ENCODE measurements around the gene ONECUT3.

The ONECUT3 gene

GRCh38 chr19:1816530-1817298 is 63.4 kb downstream of the ONECUT3 start:
- no peak for DNase-seq

- no peak for DNase-seq
Measured at GRCh38 chr19:1817553-1818179, 64.4 kb downstream of the ONECUT3 start.

- DNase-seq = no peak
Measured at GRCh38 chr19:1818549-1819195, 65.4 kb downstream of the ONECUT3 start.

- no peak for DNase-seq
Measured at GRCh38 chr19:1819341-1820255, 66.3 kb downstream of the ONECUT3 start.

GRCh38 chr19:1822210-1822609 is 68.9 kb downstream of the ONECUT3 start:
- DNase-seq = no peak

- DNase-seq = no peak
Measured at GRCh38 chr19:1823020-1823419, 69.7 kb downstream of the ONECUT3 start.

- DNase-seq = no peak
Measured at GRCh38 chr19:1823539-1824251, 70.4 kb downstream of the ONECUT3 start.

GRCh38 chr19:1824252-1824622 is 70.9 kb downstream of the ONECUT3 start:
- DNase-seq = no peak

- DNase-seq = peak; percentile 65
Measured at GRCh38 chr19:1825909-1826556, 72.7 kb downstream of the ONECUT3 start.

- no peak for DNase-seq
Measured at GRCh38 chr19:1826557-1827521, 73.5 kb downstream of the ONECUT3 start.

- DNase-seq = no peak
Measured at GRCh38 chr19:1827566-1828278, 74.4 kb downstream of the ONECUT3 start.

GRCh38 chr19:1828279-1829238 is 75.3 kb downstream of the ONECUT3 start:
- no peak for DNase-seq

GRCh38 chr19:1829958-1830357 is 76.7 kb downstream of the ONECUT3 start:
- DNase-seq = no peak

GRCh38 chr19:1830568-1830967 is 77.3 kb downstream of the ONECUT3 start:
- no peak for DNase-seq

Data from central memory CD4-positive, alpha-beta T cell (primary cell).